Measurements from ENCODE around the gene PECR.

- no peak for TF ChIP-seq TAF1 (IDR thresholded peaks at IDR 0.05; ENCODE audit: borderline replicate concordance, insufficient read depth, low read length)
- TF ChIP-seq POLR2AphosphoS5 (IDR thresholded peaks at IDR 0.05; ENCODE audit: low read depth, low read length): no peak
Measured at GRCh38 chr2:216015722-216016464, 65.7 kb downstream of the PECR start.
